Measurements from ENCODE around the gene CTBS. TPM values are rescaled to one million over a fixed set of nuclear protein-coding genes. Genes with fewer than 3 reads are reported as not detected.

Gene CTBS
- total and polyA plus RNA-seq, 2 of the 4 experiments (the other 2 are of a cell fraction), result 5.9 to 12.4 TPM

Other genes starting within 250 kb of the CTBS start
- not detected in 2 replicates for gene DNASE2B, start 176.0 kb downstream of the CTBS start, total RNA-seq (2012; rRNA removed)
- not detected in 2 replicates for gene DNASE2B, start 176.0 kb downstream of the CTBS start, polyA plus RNA-seq (2012; rRNA removed)
- gene RPF1, start 95.2 kb downstream of the CTBS start, total RNA-seq (2012; rRNA removed), result 30.3 and 45.3 TPM in 2 replicates
- 27.2 and 28.4 TPM in 2 replicates for gene RPF1, start 95.2 kb downstream of the CTBS start, polyA plus RNA-seq (2012; rRNA removed)
- under 0.01 and 0.56 TPM in 2 replicates for gene SPATA1, start 68.1 kb downstream of the CTBS start, total RNA-seq (2012; rRNA removed)
- gene SPATA1, start 68.1 kb downstream of the CTBS start, polyA plus RNA-seq (2012; rRNA removed), result 0.56 TPM in 1 of 2 replicates, not detected in the other
- gene GNG5, start 67.9 kb downstream of the CTBS start, total RNA-seq (2012; rRNA removed), result 30.8 and 36.4 TPM in 2 replicates
- gene GNG5, start 67.9 kb downstream of the CTBS start, polyA plus RNA-seq (2012; rRNA removed), result 128 and 162 TPM in 2 replicates
- 13.4 and 22.8 TPM in 2 replicates for gene SSX2IP, start 116.0 kb upstream of the CTBS start, total RNA-seq (2012; rRNA removed)
- gene SSX2IP, start 116.0 kb upstream of the CTBS start, polyA plus RNA-seq (2012; rRNA removed), result 4.6 and 7.7 TPM in 2 replicates